ENCODE data around the gene PIGZ.

- no peak for TF ChIP-seq CTCF (IDR thresholded peaks at IDR 0.05)
- TF ChIP-seq POLR2AphosphoS5 (IDR thresholded peaks at IDR 0.05) = peak in 1 of 3 donors; percentile 28
- TF ChIP-seq POLR2A (IDR thresholded peaks at IDR 0.05) = no peak
Measured at GRCh38 chr3:196968233-196969133, at the start of gene PIGZ.
